Osteoblast (primary cell): ENCODE results near the gene ZEB2. TPM values are rescaled to one million over a fixed set of nuclear protein-coding genes. Genes with fewer than 3 reads are reported as not detected.

Source experiments
- DNase-seq: peaks from one replicate; pipeline ENCODE4 v3.0.0; 2011; ENCODE audit warnings: low spot score, mixed read lengths; ENCODE audit not compliant: insufficient read length; ENCODE audit errors: missing footprints
- H2AFZ ChIP-seq: 2 replicates; pipeline ENCODE4 v1.6.0; 2011; ENCODE audit warnings: mild to moderate bottlenecking, low read length
- H3K27ac ChIP-seq: 2 replicates; pipeline ENCODE4 v1.5.1; 2011; ENCODE audit warnings: mild to moderate bottlenecking, low read depth, low read length, moderate library complexity
- H3K27me3 ChIP-seq: 2 replicates; pipeline ENCODE4 v1.6.0; 2012; ENCODE audit warnings: mild to moderate bottlenecking, control low read depth, inconsistent platforms, low read length, moderate library complexity; ENCODE audit not compliant: insufficient read depth
- H3K36me3 ChIP-seq: 2 replicates; pipeline ENCODE4 v1.5.1; 2011; ENCODE audit warnings: mild to moderate bottlenecking, low read length, control low read depth, moderate library complexity; ENCODE audit not compliant: insufficient read depth
- H3K4me1 ChIP-seq: 2 replicates; pipeline ENCODE4 v1.5.1; 2011; ENCODE audit warnings: mild to moderate bottlenecking, low read length, control low read depth, moderate library complexity; ENCODE audit not compliant: insufficient read depth
- H3K4me2 ChIP-seq: 2 replicates; pipeline ENCODE4 v1.6.0; 2011; ENCODE audit warnings: mild to moderate bottlenecking, low read length; ENCODE audit not compliant: insufficient read depth
- H3K4me3 ChIP-seq: fragments of 200-600 bp; sonication (generic); 3 replicates; pipeline ENCODE4 v1.5.1; 2012; ENCODE audit warnings: mild to moderate bottlenecking, low read length, inconsistent platforms; ENCODE audit not compliant: insufficient read depth
- H3K79me2 ChIP-seq: 2 replicates; pipeline ENCODE4 v1.6.0; 2012; ENCODE audit warnings: mild to moderate bottlenecking, low read length, control low read depth, inconsistent platforms; ENCODE audit not compliant: insufficient read depth
- H3K9me3 ChIP-seq: 2 replicates; pipeline ENCODE4 v1.5.1; 2011; ENCODE audit warnings: low read depth, low read length, control low read depth
- H4K20me1 ChIP-seq: 2 replicates; pipeline ENCODE4 v1.6.0; 2012; ENCODE audit warnings: mild to moderate bottlenecking, low read length, control low read depth; ENCODE audit not compliant: insufficient read depth
- CTCF ChIP-seq: IDR thresholded peaks from 2 replicates; pipeline ENCODE4 v1.5.1; 2011; ENCODE audit warnings: mild to moderate bottlenecking, low read depth, low read length, moderate library complexity; ENCODE audit errors: extremely low read depth
- total RNA-seq: library from RNA; depleted of rRNA; stranded (reverse); fragments of >200 nt; gene quantifications from 2 replicates; pipeline ENCODE4 v1.2.3, GENCODE V29; 2012

ZEB2 gene
- total RNA-seq, 1 donor: 119 TPM

GRCh38 chr2:144480285-144480684 is 39.6 kb downstream of the ZEB2 start:
- no peak overlapping the region for H2AFZ ChIP-seq
- peaks cover 8% of the 10 kb centered on the region for H4K20me1 ChIP-seq
- peaks cover 93% of the 10 kb centered on the region for H3K79me2 ChIP-seq
- H3K27ac ChIP-seq: peak overlapping the region; percentile 63
- peak overlapping the region; percentile 5 for H3K4me2 ChIP-seq
- peaks cover 64% of the 10 kb centered on the region for H3K4me1 ChIP-seq
- no peaks in the 10 kb centered on the region for H3K36me3 ChIP-seq
- TF ChIP-seq CTCF: no peak
- H3K4me3 ChIP-seq: no peak overlapping the region
- no peak for DNase-seq
- no peaks in the 10 kb centered on the region for H3K9me3 ChIP-seq
- no peaks in the 10 kb centered on the region for H3K27me3 ChIP-seq

GRCh38 chr2:144479659-144480058 is 40.3 kb downstream of the ZEB2 start:
- Histone ChIP-seq H3K4me1 (peaks cover 62% of the 10 kb centered on the region), H3K79me2 (peaks cover 93% of the 10 kb centered on the region), H3K4me3 (no peak overlapping the region), H3K27me3 (no peaks in the 10 kb centered on the region), H3K36me3 (no peaks in the 10 kb centered on the region), H4K20me1 (peaks cover 6% of the 10 kb centered on the region), H2AFZ (no peak overlapping the region), H3K4me2 (no peak overlapping the region), H3K9me3 (no peaks in the 10 kb centered on the region), H3K27ac (peak overlapping the region; percentile 76)
- TF ChIP-seq CTCF: no peak
- DNase-seq: no peak

- peak overlapping the region; percentile 76 for H3K27ac ChIP-seq
- H3K4me3 ChIP-seq: no peak overlapping the region
- H4K20me1 ChIP-seq: peaks cover 3% of the 10 kb centered on the region
- H2AFZ ChIP-seq: no peak overlapping the region
- no peaks in the 10 kb centered on the region for H3K9me3 ChIP-seq
- H3K27me3 ChIP-seq: no peaks in the 10 kb centered on the region
- no peak for TF ChIP-seq CTCF
- peak; percentile 14 for DNase-seq
- H3K79me2 ChIP-seq: peaks cover 93% of the 10 kb centered on the region
- peaks cover 5% of the 10 kb centered on the region for H3K36me3 ChIP-seq
- peaks cover 62% of the 10 kb centered on the region for H3K4me1 ChIP-seq
- H3K4me2 ChIP-seq: peak overlapping the region; percentile 66
Measured at GRCh38 chr2:144479138-144479537, 40.8 kb downstream of the ZEB2 start.

- H3K79me2 ChIP-seq: peaks cover 93% of the 10 kb centered on the region
- TF ChIP-seq CTCF: no peak
- no peak for DNase-seq
- peaks cover 69% of the 10 kb centered on the region for H3K4me1 ChIP-seq
- H2AFZ ChIP-seq: no peak overlapping the region
- H3K4me2 ChIP-seq: peak overlapping the region; percentile 74
- no peaks in the 10 kb centered on the region for H3K9me3 ChIP-seq
- H3K27ac ChIP-seq: peak overlapping the region; percentile 76
- H4K20me1 ChIP-seq: peaks cover 3% of the 10 kb centered on the region
- H3K36me3 ChIP-seq: peaks cover 12% of the 10 kb centered on the region
- no peaks in the 10 kb centered on the region for H3K27me3 ChIP-seq
- peak overlapping the region; percentile 14 for H3K4me3 ChIP-seq
Measured at GRCh38 chr2:144477957-144478311, 42.0 kb downstream of the ZEB2 start.
